ENCODE data around the gene ZNF732.

GRCh38 chr4:234178-234577 lies 71.1 kb downstream of the ZNF732 start:
- TF ChIP-seq CEBPB (IDR thresholded peaks at IDR 0.05; ENCODE audit: low read depth, low read length) (no peak), POLR2A (IDR thresholded peaks at IDR 0.05; ENCODE audit: control extremely low read depth in 1 of 2, low read depth in 2 of 2, low read length in 2 of 2) (no peak), EGR1 (IDR thresholded peaks at IDR 0.05; ENCODE audit: borderline replicate concordance, low read depth, low read length) (no peak), POLR2AphosphoS5 (IDR thresholded peaks at IDR 0.05; ENCODE audit: low read depth, low read length) (no peak)

Data from H1 (cell line).